K562 (cell line): ENCODE data around the gene CARD11. TPM values are rescaled to one million over a fixed set of nuclear protein-coding genes. Genes with fewer than 3 reads are reported as not detected.

Source experiments
- ATAC-seq: fragments of 200-7000 bp; cut with Tn5 transposase; 3 replicates; pipeline ENCODE4 v1.9.1; 2020; ENCODE audit warnings: moderate library complexity
- BruUV-seq: library from RNA; stranded (reverse); fragments of 400-500 nt; replicated peaks from 2 replicates; lab custom pipeline; 2021; lab: Mats Ljungman, UMichigan
- CTCF ChIA-PET: fragments of 300-600 bp; formaldehyde crosslinking; extraction: SDS; loops from one replicate; lab custom pipeline; 2021; ENCODE audit warnings: low intra/inter-chr PET ratio; lab: Yijun Ruan, JAX
- POLR2A ChIA-PET: fragments of 300-600, 350-650 bp; sonication (Branson Sonifier 250); formaldehyde crosslinking; extraction: SDS; loops from one replicate; lab custom pipeline; 2021; ENCODE audit warnings: antibody characterized with exemption, inconsistent platforms; lab: Yijun Ruan, JAX
- DNase-seq, 4 experiments: peaks; one replicate each; pipeline versions ENCODE4 v3.0.0 to v3.0.0-alpha.2; 2011 to 2018; ENCODE audit warnings: low spot score in 3 of 4, mixed read lengths in 3 of 4; ENCODE audit errors: extremely low read depth in 1 of 4
- FAIRE-seq: peaks from 2 replicates; lab custom pipeline; 2011; peaks lifted over from hg19 to GRCh38; lab: Jason Lieb, UNC
- H2AFZ ChIP-seq: 2 replicates; pipeline ENCODE4 v1.6.0; 2011; ENCODE audit warnings: low read depth, low read length, control low read depth, inconsistent platforms
- H3K27ac ChIP-seq: fragments of 200-600 bp; 3 replicates; pipeline ENCODE4 v1.8.0; 2011; ENCODE audit warnings: low read depth, mild to moderate bottlenecking, control low read depth, inconsistent platforms, low read length, moderate library complexity, mixed read lengths; ENCODE audit errors: extremely low read depth
- H3K27me3 ChIP-seq, 2 experiments: fragments of 300-600 bp in 1 of 2; 2 replicates in 1 of 2; 3 replicates in 1 of 2; pipeline versions ENCODE4 v1.6.0 to v1.8.0; 2011; ENCODE audit warnings: inconsistent platforms in 2 of 2, low read length in 2 of 2, mild to moderate bottlenecking in 1 of 2, mixed read lengths in 1 of 2, moderate library complexity in 1 of 2; ENCODE audit not compliant: control insufficient read depth in 2 of 2, insufficient read depth in 2 of 2
- H3K36me3 ChIP-seq: fragments of 300-600 bp; 3 replicates; pipeline ENCODE4 v1.8.0; 2011; ENCODE audit warnings: mild to moderate bottlenecking, low read length, inconsistent platforms; ENCODE audit not compliant: control insufficient read depth, insufficient read depth
- H3K4me1 ChIP-seq, 2 experiments: fragments of 200-600 bp in 1 of 2; replicated peaks in 1 of 2; 2 replicates in 1 of 2; 3 replicates in 1 of 2; pipeline versions ENCODE4 v1.5.1 to v1.8.0; 2011; ENCODE audit warnings: inconsistent platforms in 2 of 2, low read length in 2 of 2, mild to moderate bottlenecking in 1 of 2, mixed read lengths in 1 of 2, moderate library complexity in 1 of 2; ENCODE audit not compliant: control insufficient read depth in 2 of 2, insufficient read depth in 2 of 2
- H3K4me2 ChIP-seq: 2 replicates; pipeline ENCODE4 v1.6.1; 2011; ENCODE audit warnings: low read length, control low read depth, inconsistent platforms, mixed read lengths; ENCODE audit not compliant: insufficient read depth
- H3K4me3 ChIP-seq: fragments of 200-600 bp; sonication (generic), shearing (Covaris generic); 2 replicates; pipeline ENCODE4 v1.5.1; 2016; ENCODE audit warnings: control low read depth, inconsistent platforms
- H3K79me2 ChIP-seq: fragments of 200-600 bp; 3 replicates; pipeline ENCODE4 v1.8.0; 2011; ENCODE audit warnings: low read length, inconsistent platforms; ENCODE audit not compliant: control insufficient read depth, insufficient read depth
- H3K9ac ChIP-seq, 2 experiments: 2 replicates each; pipeline versions ENCODE4 v1.6.0 to v1.6.1; 2011; ENCODE audit warnings: low read depth in 2 of 2, low read length in 2 of 2, control low read depth in 1 of 2, inconsistent platforms in 1 of 2, mild to moderate bottlenecking in 1 of 2, mixed read lengths in 1 of 2; ENCODE audit not compliant: insufficient read depth in 1 of 2
- H3K9me1 ChIP-seq: one replicate; pipeline ENCODE4 v1.6.0; 2011; ENCODE audit warnings: inconsistent platforms, mild to moderate bottlenecking, low read length, moderate library complexity; ENCODE audit not compliant: control insufficient read depth, insufficient read depth
- H3K9me3 ChIP-seq: replicated peaks from 2 replicates; pipeline ENCODE4 v1.5.1; 2011; ENCODE audit warnings: low read depth, low read length, inconsistent platforms; ENCODE audit not compliant: control insufficient read depth, insufficient read depth
- H4K20me1 ChIP-seq: replicated peaks from 2 replicates; pipeline ENCODE4 v1.6.1; 2011; ENCODE audit warnings: low read length, inconsistent platforms, mixed read lengths; ENCODE audit not compliant: control insufficient read depth, insufficient read depth
- CBFA2T3 ChIP-seq: fragments of 450-650 bp; IDR thresholded peaks from 2 replicates; pipeline ENCODE4 v1.6.1; 2017
- CREM ChIP-seq: IDR thresholded peaks from 2 replicates; pipeline ENCODE4 v1.6.1; 2014; ENCODE audit warnings: antibody characterized with exemption, low read depth
- EHMT2 ChIP-seq: fragments of 450-650 bp; IDR thresholded peaks from 2 replicates; pipeline ENCODE4 v1.6.1; 2018; ENCODE audit warnings: antibody characterized with exemption
- MBD1 ChIP-seq: fragments of 250-450 bp; sonication (Bioruptor Pico); IDR thresholded peaks from 2 replicates; pipeline ENCODE4 v1.8.0; 2022; ENCODE audit warnings: inconsistent platforms
- MTA1 ChIP-seq: fragments of 450-650 bp; IDR thresholded peaks from 2 replicates; pipeline ENCODE4 v1.6.1; 2017; ENCODE audit warnings: borderline replicate concordance
- RBM34 ChIP-seq: fragments of 200-400 bp; formaldehyde crosslinking; IDR thresholded peaks from 2 replicates; pipeline ENCODE4 v1.6.1; 2018; ENCODE audit warnings: low read length, borderline replicate concordance; ENCODE audit not compliant: insufficient read depth
- REST ChIP-seq, 2 experiments: fragments of 450-650 bp; formaldehyde crosslinking in 1 of 2; IDR thresholded peaks; 2 replicates each; pipeline versions ENCODE4 v1.4.0 to v1.6.1; 2014 to 2020; ENCODE audit warnings: mild to moderate bottlenecking in 2 of 2, borderline replicate concordance in 1 of 2, low read depth in 1 of 2
- RUNX1 ChIP-seq: sonication (generic); IDR thresholded peaks from 2 replicates; pipeline ENCODE4 v1.6.1; 2016; ENCODE audit warnings: antibody characterized with exemption, low read depth
- SRSF9 ChIP-seq: fragments of 200-400 bp; formaldehyde crosslinking; IDR thresholded peaks from 2 replicates; pipeline ENCODE4 v1.6.1; 2017; ENCODE audit warnings: low read depth, low read length, borderline replicate concordance
- TAF7 ChIP-seq: fragments of 450-650 bp; IDR thresholded peaks from 2 replicates; pipeline ENCODE4 v1.6.1; 2016; ENCODE audit warnings: missing genetic modification characterization, missing compliant biosample characterization
- THRAP3 ChIP-seq: fragments of 450-650 bp; IDR thresholded peaks from 2 replicates; pipeline ENCODE4 v1.6.1; 2016; ENCODE audit warnings: mild to moderate bottlenecking, inconsistent platforms, borderline replicate concordance
- XRCC5 ChIP-seq: fragments of 200-400 bp; formaldehyde crosslinking; IDR thresholded peaks from 2 replicates; pipeline ENCODE4 v1.6.1; 2017; ENCODE audit warnings: low read depth, mild to moderate bottlenecking, low read length
- ZNF79 ChIP-seq: fragments of 250-450 bp; sonication (Bioruptor Pico); IDR thresholded peaks from 2 replicates; pipeline ENCODE4 v1.4.0; 2020; ENCODE audit warnings: low read depth, mild to moderate bottlenecking, moderate library complexity
- WGBS: fragments of 100-300 bp; shearing (Covaris generic); methylation state at CpG from one replicate; pipeline ENCODE4 v1.1.6; 2016; ENCODE audit warnings: low coverage, mixed read lengths; ENCODE audit not compliant: insufficient coverage; ENCODE audit errors: missing lambda C conversion rate; 5-methylcytosine and 5-hydroxymethylcytosine counted together
- in situ Hi-C: fragments of 300-500 bp; cut with MboI; formaldehyde crosslinking; loops from 4 replicates; pipeline ENCODE4 v1.15.0; 2018; ENCODE audit warnings: inconsistent platforms, mixed read lengths
- intact Hi-C: fragments of 100-400 bp; cut with micrococcal nuclease; formaldehyde crosslinking; loops from 2 replicates; pipeline ENCODE4 v1.14.2; 2022
- polyA plus RNA-seq, 8 experiments: library from polyadenylated mRNA; depleted of rRNA in 4 of 8; stranded (reverse) in 5 of 8; unstranded in 3 of 8; fragments of >200 nt; fragmentation: Nextera tagmentation in 2 of 8; fragmentation: Illumina TruSeq in 1 of 8; extraction: Ambion mirVana in 2 of 8; extraction: Trizol in 1 of 8; gene quantifications; 2 replicates each; pipeline versions ENCODE4 v1.2.1 to v1.2.3, GENCODE V29; 2011 to 2014; ENCODE audit warnings: inconsistent platforms in 1 of 8, missing spikeins in 1 of 8
- total RNA-seq, 7 experiments: library from RNA; depleted of rRNA in 6 of 7; stranded (reverse); fragments of >200 nt in 6 of 7; fragmentation: Illumina TruSeq in 2 of 7; extraction: Trizol in 2 of 7; gene quantifications; 2 replicates each; pipeline versions ENCODE4 v1.2.1 to v1.2.3, GENCODE V29; 2011 to 2021; ENCODE audit warnings: low replicate concordance in 1 of 7

Gene CARD11
- total and polyA plus RNA-seq, 9 of the 15 experiments (the other 6 are each of a cell fraction or from before 2014, with no cell fraction given): 0.07 to 12.8 (median 5.7) TPM

- WGBS: 63% methylated on average over 8 of the region's 8 CpGs
- Histone ChIP-seq H3K36me3 (no peaks in the 10 kb centered on the region), H2AFZ (no peak overlapping the region), H3K9me1 (no peaks in the 10 kb centered on the region), H3K9ac (no peak overlapping the region), H3K4me1 (peaks cover 4 to 5% of the 10 kb centered on the region in 2 experiments; a peak in 2 of 5 replicates), H3K4me2 (no peak overlapping the region), H3K4me3 (no peak overlapping the region), H3K9me3 (no peaks in the 10 kb centered on the region), H4K20me1 (0 out of 2 replicates have a peak, but pooled peaks cover 9% of the 10 kb centered on the region), H3K27me3 (peaks cover 0 to 6% of the 10 kb centered on the region in 2 experiments; a peak in 1 of 5 replicates), H3K27ac (no peak overlapping the region), H3K79me2 (no peaks in the 10 kb centered on the region)
- ATAC-seq (no peak), FAIRE-seq (no peak), DNase-seq (no peak)
- ChIA-PET POLR2A (interaction anchor here (0.6 to 2.0 kb wide), 2 partner anchors 12 to 21 kb away, joined by 3 to 7 read pairs; no protein-coding TSS in a partner anchor), CTCF (no interaction called here)
- no TSS peak for BruUV-seq
- intact Hi-C loops: no loop called here
- in situ Hi-C loops: no loop called here
- TF ChIP-seq REST (IDR thresholded peaks at IDR 0.05; ENCODE audit: borderline replicate concordance): no peak
- no peak for TF ChIP-seq REST (CRISPR knock-in tag; IDR thresholded peaks at IDR 0.05; ENCODE audit: low read depth)
- no peak for TF ChIP-seq CBFA2T3
- no peak for TF ChIP-seq MTA1
- TF ChIP-seq MBD1 (CRISPR knock-in tag): no peak
- no peak for TF ChIP-seq THRAP3
- no peak for TF ChIP-seq ZNF79 (CRISPR knock-in tag)
- TF ChIP-seq CREM: no peak
- no peak for TF ChIP-seq RUNX1
- TF ChIP-seq RBM34: no peak
- TF ChIP-seq SRSF9: no peak
- no peak for TF ChIP-seq EHMT2
- TF ChIP-seq TAF7 (tag): no peak
- TF ChIP-seq XRCC5: no peak
Measured at GRCh38 chr7:2905500-2905899, 138.2 kb downstream of the CARD11 start.
